Activated T-helper 17 cell treated with anti-CD3 and anti-CD28 coated beads, Interleukin-2, amount 50 U/mL, for 72 hours (primary cell): ENCODE measurements around the gene KBTBD2. TPM values are rescaled to one million over a fixed set of nuclear protein-coding genes. Genes with fewer than 3 reads are reported as not detected.
"Not testable (repeated sequence)": the region's sequence is repeated elsewhere in the genome, so short reads cannot be mapped to it uniquely, and the experiment has no call there.

Source experiments
- ATAC-seq: fragments of 150-1000 bp; cut with Tn5 transposase; replicated peaks from 2 replicates; pipeline ENCODE4 v1.10.0; 2021; ENCODE audit warnings: mild to moderate bottlenecking, moderate library complexity
- H3K27ac Mint-ChIP-seq: one replicate; pipeline ENCODE4 v1.8.0; 2022; ENCODE audit warnings: mixed read lengths
- H3K27me3 Mint-ChIP-seq: one replicate; pipeline ENCODE4 v1.8.0; 2022; ENCODE audit warnings: mixed read lengths
- H3K36me3 Mint-ChIP-seq: one replicate; pipeline ENCODE4 v1.8.0; 2022; ENCODE audit warnings: low read depth, mild to moderate bottlenecking, mixed read lengths
- H3K4me1 Mint-ChIP-seq: one replicate; pipeline ENCODE4 v1.8.0; 2022; ENCODE audit warnings: mixed read lengths
- H3K4me3 Mint-ChIP-seq: one replicate; pipeline ENCODE4 v1.8.0; 2022; ENCODE audit warnings: mild to moderate bottlenecking, mixed read lengths
- H3K9me3 Mint-ChIP-seq: one replicate; pipeline ENCODE4 v1.8.0; 2022; ENCODE audit warnings: mixed read lengths
- total RNA-seq, 2 donors: library from RNA; stranded (reverse); gene quantifications; one replicate each; pipeline ENCODE4 v1.2.3, GENCODE V29; 2022

KBTBD2 gene
- total RNA-seq: 10 to 100 TPM; 33.6 to 50.8 TPM

DNA sequence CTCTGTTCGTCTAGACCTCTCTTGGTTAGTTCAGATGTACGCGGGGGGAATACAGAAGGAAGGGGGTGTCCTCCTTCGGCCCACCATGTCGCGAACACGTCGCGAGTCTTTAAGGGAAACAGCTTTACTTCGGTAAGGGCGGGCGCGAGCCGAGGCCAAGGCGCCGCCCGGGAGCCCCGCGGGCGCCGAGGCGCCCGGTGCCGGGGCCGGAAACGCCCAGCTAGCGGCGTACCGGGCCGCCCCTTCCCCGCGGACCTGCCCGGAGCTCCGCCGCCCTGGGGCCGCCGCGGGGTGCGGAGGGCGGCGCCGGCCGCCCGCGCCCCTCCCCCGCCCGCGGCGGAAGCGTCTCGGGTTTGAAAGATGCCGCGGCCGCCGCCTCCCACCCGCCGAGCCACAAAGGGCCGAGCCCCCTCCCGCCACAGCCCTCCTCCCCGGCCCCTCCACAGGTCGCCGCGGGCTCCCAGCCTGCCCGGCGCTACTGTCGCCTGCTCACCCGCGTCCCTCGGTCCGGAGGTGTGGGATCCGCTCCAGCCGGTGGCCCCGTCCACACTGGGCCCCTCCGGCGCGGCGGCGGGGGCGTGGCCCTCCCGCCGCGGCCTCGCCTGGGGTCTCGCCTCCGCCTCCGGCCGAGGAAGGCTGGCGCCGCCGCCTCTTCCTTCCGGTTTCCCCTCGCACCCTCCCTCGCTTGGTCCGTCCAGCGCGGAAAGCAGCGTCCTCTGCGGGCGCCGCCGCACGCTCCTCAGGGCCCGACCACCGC lies at the start of gene KBTBD2:
Gene KBTBD2, minus strand, starts transcription at position 718 of the 757 bp plus-strand sequence. CDS start 12,156 bp downstream, outside the sequence.
- peak within 1 kb of the TSS; percentile 93 for H3K4me3 Mint-ChIP-seq

DNA sequence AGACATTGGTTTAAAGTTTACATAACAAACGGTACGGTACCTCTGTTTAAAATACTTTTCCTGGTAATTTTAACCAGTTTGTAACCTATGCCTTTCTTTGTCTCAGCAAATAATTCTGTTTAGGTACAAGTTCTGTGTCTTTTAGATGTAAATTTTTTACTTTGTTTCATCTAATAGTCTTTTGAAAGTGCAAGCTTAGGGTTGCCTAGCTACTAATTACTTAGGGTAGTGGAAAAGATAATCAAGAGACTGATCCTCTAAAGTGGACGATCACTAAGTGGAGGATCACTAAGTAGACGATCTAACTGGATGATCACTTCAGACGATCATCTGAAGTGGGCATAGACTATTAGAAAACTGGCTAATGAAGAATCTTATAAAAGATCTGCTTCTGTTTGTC lies 49.6 kb upstream of the KBTBD2 start:
- Mint-ChIP-seq H3K9me3 (no peaks in the 10 kb centered on the region), H3K4me3 (peak overlapping the region; percentile 92), H3K27ac (peak overlapping the region; percentile 88), H3K4me1 (peaks cover 17% of the 10 kb centered on the region), H3K27me3 (no peaks in the 10 kb centered on the region), H3K36me3 (peaks cover 5% of the 10 kb centered on the region)
- no peak for ATAC-seq

More for the DNA sequence above, at the start of gene KBTBD2:
- no peaks in the 10 kb centered on the region for H3K27me3 Mint-ChIP-seq
- H3K27ac Mint-ChIP-seq: peak within 1 kb of the TSS; percentile 99
- H3K4me1 Mint-ChIP-seq: peaks cover 30% of the 10 kb centered on the region
- no peaks in the 10 kb centered on the region for H3K9me3 Mint-ChIP-seq
- ATAC-seq: peak; percentile 60
- peaks cover 42% of the 10 kb centered on the region for H3K36me3 Mint-ChIP-seq

DNA sequence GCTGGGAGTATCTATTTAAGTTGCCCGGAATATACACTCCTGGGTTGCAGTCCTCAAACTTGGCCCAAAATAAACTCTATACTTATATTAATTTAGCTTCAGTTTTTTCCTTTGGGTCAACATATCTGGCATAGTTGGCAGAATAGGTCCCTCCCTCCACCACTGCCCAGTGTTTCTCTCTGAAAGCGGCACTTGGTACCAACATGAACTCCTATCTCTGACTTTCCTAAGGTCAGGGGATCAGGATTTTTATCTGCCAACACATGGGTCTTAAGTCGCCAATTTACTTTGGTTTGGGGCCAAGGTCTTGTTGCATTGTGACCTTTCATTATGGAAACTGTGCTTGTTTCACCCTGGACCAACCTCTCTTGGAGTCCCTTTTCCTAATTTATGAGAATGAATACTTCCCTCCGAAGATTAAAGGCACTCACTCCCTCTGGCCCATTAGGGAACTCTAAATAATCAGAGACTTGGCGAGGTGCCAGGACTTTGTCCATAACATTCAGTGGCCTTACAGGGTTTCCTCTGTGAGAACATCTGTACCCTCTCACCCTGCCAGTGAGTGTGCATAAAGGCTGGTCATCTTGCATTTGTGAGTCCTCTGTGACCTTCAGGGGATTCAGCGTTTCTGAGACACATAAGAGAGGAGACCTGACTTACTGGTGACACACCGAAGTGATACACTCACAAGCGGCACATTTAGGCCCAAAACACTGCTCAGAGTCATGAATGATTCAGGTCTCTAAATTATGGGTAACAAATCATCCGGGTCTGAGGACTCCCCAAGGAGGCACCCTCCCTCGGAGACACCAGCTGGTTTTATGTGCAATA lies 46.0 kb upstream of the KBTBD2 start:
- no peak overlapping the region for H3K27ac Mint-ChIP-seq
- H3K9me3 Mint-ChIP-seq: no peaks in the 10 kb centered on the region
- peaks cover 5% of the 10 kb centered on the region for H3K36me3 Mint-ChIP-seq
- no peak overlapping the region for H3K4me3 Mint-ChIP-seq
- no peaks in the 10 kb centered on the region for H3K27me3 Mint-ChIP-seq
- peaks cover 17% of the 10 kb centered on the region for H3K4me1 Mint-ChIP-seq
- peak; percentile 17 for ATAC-seq

DNA sequence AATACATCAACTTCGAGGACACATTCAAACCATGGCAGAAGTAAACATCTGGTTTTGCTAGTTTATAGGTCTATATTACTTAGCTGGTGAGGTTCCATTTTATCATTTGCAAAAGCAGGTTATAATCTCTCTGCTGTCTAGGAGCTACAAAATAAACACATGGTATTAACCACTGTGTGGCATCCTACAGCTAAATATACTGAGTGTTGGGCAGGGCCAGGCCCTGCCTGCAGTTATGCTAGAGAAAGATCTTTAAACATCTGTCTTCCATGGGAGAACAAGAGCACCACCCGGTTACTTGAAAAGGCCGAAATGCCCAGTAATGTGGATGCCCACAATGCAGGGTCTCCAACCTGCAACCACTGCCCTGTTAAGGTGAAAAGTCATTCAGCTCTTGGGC lies 45.1 kb upstream of the KBTBD2 start:
- no peaks in the 10 kb centered on the region for H3K27me3 Mint-ChIP-seq
- ATAC-seq: no peak
- H3K9me3 Mint-ChIP-seq: no peaks in the 10 kb centered on the region
- no peak overlapping the region for H3K4me3 Mint-ChIP-seq
- peaks cover 9% of the 10 kb centered on the region for H3K4me1 Mint-ChIP-seq
- H3K36me3 Mint-ChIP-seq: peaks cover 5% of the 10 kb centered on the region
- H3K27ac Mint-ChIP-seq: no peak overlapping the region

DNA sequence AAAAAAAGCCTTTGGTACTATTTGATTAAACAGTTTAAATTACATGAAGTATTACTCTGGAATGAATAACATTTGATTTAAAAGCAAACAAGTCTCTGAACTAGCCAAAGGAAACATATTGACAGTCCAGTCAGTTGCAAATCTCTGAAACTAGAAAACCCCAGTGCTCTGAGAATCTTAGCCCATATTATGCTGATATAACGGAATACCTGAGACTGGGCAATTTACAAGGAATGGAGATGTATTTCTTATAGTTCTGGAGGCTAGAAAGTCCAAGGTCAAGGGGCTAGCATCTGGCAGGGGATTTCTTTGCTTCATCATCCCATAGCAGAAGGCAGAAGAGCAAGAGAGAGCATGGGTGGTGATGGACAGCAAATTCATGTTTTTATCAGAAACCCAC lies 44.0 kb upstream of the KBTBD2 start:
- Mint-ChIP-seq H3K9me3 (no peaks in the 10 kb centered on the region), H3K4me1 (peaks cover 7% of the 10 kb centered on the region), H3K27me3 (no peaks in the 10 kb centered on the region), H3K27ac (no peak overlapping the region), H3K36me3 (peaks cover 5% of the 10 kb centered on the region), H3K4me3 (no peak overlapping the region)
- ATAC-seq: no peak

DNA sequence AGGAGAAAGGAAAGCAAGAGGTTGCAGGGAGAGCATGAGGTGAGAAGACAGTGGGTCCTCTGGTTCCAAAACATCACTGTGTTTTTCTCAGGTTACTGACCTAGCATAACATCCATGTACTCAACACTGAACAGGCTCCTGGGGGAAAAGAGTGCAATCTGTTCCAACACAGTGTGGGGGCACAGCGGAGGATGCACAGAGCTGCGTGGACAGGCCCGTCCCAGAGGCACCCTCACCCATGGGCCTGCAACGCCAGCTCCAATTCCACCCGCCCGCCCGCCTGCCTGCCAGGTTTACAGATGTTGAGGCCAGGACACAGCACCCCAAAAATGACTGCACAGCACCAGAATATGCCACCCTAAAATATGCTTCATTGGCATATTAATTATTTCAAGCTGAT lies 38.8 kb upstream of the KBTBD2 start:
- no peaks in the 10 kb centered on the region for H3K4me1 Mint-ChIP-seq
- ATAC-seq: no peak
- H3K27me3 Mint-ChIP-seq: no peaks in the 10 kb centered on the region

DNA sequence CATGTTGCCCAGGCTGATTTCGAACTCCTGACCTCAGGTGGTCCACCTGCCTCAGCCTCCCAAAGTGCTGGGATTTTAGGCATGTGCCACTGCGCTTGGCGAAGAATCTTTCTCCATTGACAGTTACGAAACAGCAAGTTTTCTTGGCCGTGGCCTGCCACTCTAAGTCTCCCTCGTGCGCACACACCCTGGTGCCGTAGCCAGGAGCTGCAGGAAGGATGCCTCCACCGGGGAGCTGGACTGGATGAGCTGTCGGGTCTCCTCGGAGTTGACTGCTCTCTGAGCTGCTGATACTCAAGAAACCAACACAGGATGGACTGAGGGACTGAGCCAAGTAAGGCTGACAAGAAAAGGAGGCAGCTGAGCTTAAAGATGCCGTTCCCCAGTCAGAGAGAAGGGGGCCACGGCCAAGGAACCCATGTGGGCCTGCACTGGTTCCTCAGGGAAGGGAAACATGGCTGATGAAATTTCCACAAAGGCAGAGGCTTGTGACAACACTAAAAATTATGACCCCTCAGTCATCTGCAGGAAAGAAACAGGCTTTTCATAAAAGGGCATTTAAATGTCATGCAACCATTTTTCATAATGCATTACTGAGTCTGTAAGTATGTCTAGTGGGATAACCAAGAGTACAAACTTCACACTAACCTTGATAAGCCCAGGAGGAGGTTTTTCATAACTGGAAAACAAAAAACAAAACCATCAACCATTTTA lies 38.0 kb upstream of the KBTBD2 start:
- Mint-ChIP-seq H3K4me1 (no peaks in the 10 kb centered on the region), H3K36me3 (no peaks in the 10 kb centered on the region), H3K9me3 (no peaks in the 10 kb centered on the region), H3K27ac (no peak overlapping the region), H3K27me3 (no peaks in the 10 kb centered on the region), H3K4me3 (no peak overlapping the region)
- ATAC-seq: no peak

More for the DNA sequence above, 38.8 kb upstream of the KBTBD2 start:
- Mint-ChIP-seq H3K27ac (no peak overlapping the region), H3K9me3 (no peaks in the 10 kb centered on the region), H3K36me3 (no peaks in the 10 kb centered on the region), H3K4me3 (no peak overlapping the region)

DNA sequence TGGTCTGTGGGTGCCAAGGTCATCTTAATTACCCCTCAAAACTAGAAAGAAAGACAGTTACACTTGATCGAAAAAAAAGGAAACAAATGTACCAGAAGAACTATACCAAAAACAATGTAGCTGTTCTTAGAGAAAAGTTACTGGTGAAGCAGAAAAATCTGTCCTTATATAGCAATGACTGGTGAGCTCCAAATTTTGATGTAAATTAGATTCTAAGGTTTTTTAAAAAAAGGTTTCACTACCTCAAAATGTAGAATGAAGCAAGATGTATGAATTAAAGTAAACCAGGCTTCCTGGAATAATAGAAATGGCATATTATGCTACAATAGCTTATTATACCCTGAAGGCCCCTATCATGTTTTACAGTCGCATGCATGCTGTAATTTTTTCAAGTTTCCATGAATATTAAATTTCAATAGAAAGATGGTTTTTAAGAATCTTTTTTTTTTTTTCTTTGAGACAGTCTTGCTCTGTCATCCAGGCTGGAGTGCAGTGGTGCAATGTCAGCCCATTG lies 37.3 kb upstream of the KBTBD2 start:
- Mint-ChIP-seq H3K27ac (no peak overlapping the region), H3K27me3 (no peaks in the 10 kb centered on the region), H3K4me1 (no peaks in the 10 kb centered on the region), H3K9me3 (no peaks in the 10 kb centered on the region), H3K36me3 (no peaks in the 10 kb centered on the region), H3K4me3 (no peak overlapping the region)
- ATAC-seq: no peak

DNA sequence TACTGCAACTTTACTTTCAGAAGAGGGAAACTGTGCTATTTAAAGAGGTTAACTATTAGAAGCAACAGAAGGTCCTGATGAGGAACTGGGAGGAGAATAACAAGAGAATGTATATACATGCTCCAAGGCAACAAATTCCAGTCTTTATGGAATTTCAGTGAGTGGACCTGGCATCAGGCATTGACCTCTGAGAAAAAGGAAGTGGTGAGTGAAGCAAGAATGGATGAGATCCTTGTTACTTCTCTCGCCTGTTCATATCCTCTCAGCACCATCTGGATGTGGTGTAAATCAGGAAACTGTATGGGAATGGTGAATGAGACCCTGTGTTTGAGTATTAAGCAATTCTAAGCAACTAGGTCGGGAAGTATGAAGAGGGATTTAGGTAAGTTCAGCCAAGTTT lies 30.3 kb upstream of the KBTBD2 start:
- H3K36me3 Mint-ChIP-seq: no peaks in the 10 kb centered on the region

DNA sequence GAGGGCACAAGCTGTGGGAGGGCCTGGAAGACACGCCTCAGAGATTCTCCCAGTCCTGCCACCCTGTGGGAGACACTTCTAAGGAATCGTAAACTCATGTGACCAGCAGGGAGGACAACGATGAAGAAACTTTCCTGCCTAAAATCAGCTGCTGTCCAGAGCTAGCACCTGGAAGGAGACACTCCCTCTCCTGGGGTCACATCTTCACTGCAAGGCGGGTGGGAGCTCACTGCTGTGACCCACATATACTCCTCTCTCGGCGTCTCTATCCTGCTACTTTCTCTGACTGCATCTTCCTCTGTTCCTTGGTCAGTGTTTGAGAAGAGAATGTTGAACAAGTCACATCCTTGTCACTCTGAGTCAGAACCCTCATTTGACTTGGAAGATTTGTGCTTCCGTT lies 25.4 kb upstream of the KBTBD2 start:
- not testable (repeated sequence) for H3K36me3 Mint-ChIP-seq, ATAC-seq, H3K27ac Mint-ChIP-seq, H3K4me3 Mint-ChIP-seq, H3K9me3 Mint-ChIP-seq, H3K27me3 Mint-ChIP-seq
- peaks cover 12% of the 10 kb centered on the region for H3K4me1 Mint-ChIP-seq

More for the DNA sequence above, 30.3 kb upstream of the KBTBD2 start:
- no peak for ATAC-seq
- Mint-ChIP-seq H3K4me1 (no peaks in the 10 kb centered on the region), H3K27ac (no peak overlapping the region), H3K27me3 (no peaks in the 10 kb centered on the region), H3K9me3 (no peaks in the 10 kb centered on the region), H3K4me3 (no peak overlapping the region)

DNA sequence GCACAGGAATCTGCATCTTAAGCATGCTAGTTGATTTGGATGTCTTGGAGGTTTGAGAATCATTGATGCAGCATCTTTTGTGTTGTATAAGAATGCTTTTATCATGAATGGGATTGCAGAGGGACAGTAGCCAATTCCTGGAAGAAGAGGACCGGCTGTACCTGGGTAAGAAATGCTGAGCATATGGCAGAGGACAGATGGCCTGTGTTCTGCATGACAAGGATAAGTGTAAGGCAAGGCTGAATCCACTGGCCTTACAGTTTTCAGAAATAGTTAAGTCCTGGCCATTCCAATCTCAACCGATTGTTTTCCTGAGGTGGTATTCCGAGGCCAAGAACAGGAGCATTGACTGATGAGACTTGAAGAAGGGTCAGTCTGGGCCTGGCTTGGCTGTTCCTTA lies 24.4 kb upstream of the KBTBD2 start:
- Mint-ChIP-seq H3K4me1 (peaks cover 12% of the 10 kb centered on the region), H3K4me3 (no peak overlapping the region), H3K9me3 (no peaks in the 10 kb centered on the region), H3K36me3 (peaks cover 6% of the 10 kb centered on the region), H3K27ac (peak overlapping the region; percentile 77), H3K27me3 (no peaks in the 10 kb centered on the region)
- no peak for ATAC-seq

DNA sequence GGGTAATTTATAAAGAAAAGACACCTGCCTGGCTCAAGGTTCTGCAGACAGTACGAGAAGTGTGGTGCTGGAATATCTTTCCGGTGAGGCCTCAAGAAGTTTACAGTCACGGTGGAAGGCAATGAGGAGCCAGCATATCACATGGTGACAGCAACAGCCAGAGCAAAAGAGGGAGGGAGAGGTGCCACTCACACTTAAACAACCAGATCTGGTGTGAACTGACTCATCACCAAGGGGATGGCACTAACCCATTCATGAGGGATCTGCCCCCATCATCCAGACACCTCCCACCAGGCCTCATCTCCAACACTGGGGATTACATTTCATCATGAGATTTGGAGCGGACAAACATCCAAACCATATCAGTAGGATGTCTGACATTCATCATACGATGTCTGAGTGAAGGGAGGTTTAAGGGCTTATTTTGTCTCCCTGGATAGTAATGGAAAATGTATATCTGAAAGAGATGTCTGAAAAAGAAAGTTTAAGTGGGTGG lies 23.5 kb upstream of the KBTBD2 start:
- H3K27me3 Mint-ChIP-seq: no peaks in the 10 kb centered on the region
- H3K4me3 Mint-ChIP-seq: no peak overlapping the region
- no peaks in the 10 kb centered on the region for H3K9me3 Mint-ChIP-seq
- peak; percentile 72 for ATAC-seq
- peaks cover 12% of the 10 kb centered on the region for H3K4me1 Mint-ChIP-seq
- H3K27ac Mint-ChIP-seq: peak overlapping the region; percentile 77
- H3K36me3 Mint-ChIP-seq: peaks cover 6% of the 10 kb centered on the region

DNA sequence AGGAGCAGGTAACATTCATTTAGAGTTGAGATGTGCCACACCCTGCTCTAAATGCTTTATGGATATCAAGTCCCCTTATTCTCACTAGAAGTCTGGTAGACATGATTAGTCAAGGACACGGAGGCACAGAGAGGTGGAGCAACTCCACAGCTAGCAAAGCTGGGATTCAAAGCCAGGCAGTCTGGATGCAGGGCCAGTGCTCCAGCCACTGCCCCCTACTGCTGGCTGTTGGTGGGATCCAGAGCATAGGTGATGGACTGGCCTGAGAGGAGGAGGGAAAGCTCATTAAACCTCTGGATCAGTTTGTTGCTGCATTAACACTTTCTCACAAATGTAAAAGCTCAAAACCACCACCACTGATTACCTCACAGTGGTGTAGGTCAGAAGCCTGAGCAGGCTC lies 22.6 kb upstream of the KBTBD2 start:
- H3K4me3 Mint-ChIP-seq: no peak overlapping the region
- peaks cover 12% of the 10 kb centered on the region for H3K4me1 Mint-ChIP-seq
- H3K9me3 Mint-ChIP-seq: no peaks in the 10 kb centered on the region
- peaks cover 6% of the 10 kb centered on the region for H3K36me3 Mint-ChIP-seq
- no peak overlapping the region for H3K27ac Mint-ChIP-seq
- ATAC-seq: no peak
- no peaks in the 10 kb centered on the region for H3K27me3 Mint-ChIP-seq

DNA sequence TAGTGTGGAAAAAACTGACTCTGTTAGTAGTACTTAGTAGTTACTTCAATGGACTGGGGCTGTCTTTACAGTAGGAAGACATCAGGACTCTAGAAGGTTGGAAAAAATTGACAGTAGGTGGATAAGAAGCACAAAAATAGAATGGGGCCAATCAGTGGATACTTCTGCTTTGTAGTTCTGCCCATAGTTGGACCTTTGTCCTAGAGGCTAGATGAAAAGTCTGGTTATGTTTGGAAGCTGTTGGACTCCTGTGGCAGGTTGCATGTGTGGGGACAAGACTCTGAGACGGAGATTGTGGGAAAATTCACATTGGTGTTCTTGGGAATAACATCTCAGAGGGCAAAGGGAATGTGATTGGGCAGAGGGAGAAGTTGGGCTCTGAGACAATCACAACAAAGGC lies 18.6 kb upstream of the KBTBD2 start:
- Mint-ChIP-seq H3K9me3 (no peaks in the 10 kb centered on the region), H3K36me3 (no peaks in the 10 kb centered on the region), H3K27me3 (no peaks in the 10 kb centered on the region), H3K4me3 (no peak overlapping the region), H3K4me1 (peaks cover 5% of the 10 kb centered on the region), H3K27ac (no peak overlapping the region)
- no peak for ATAC-seq
